HepG2 (cell line): ENCODE results near the gene FOXP3. TPM values are rescaled to one million over a fixed set of nuclear protein-coding genes. Genes with fewer than 3 reads are reported as not detected.

Experiments
- ATAC-seq: fragments of 200-7000 bp; cut with Tn5 transposase; 3 replicates; pipeline ENCODE4 v1.9.1; 2020; ENCODE audit warnings: mild to moderate bottlenecking, moderate library complexity
- BruUV-seq: library from RNA; stranded (reverse); fragments of 400-500 nt; replicated peaks from 2 replicates; lab custom pipeline; 2021; lab: Mats Ljungman, UMichigan
- CTCF ChIA-PET: fragments of 300-600 bp; formaldehyde crosslinking; extraction: SDS; loops from one replicate; lab custom pipeline; 2021; ENCODE audit warnings: low total read pairs, inconsistent platforms, low intra/inter-chr PET ratio; lab: Yijun Ruan, JAX
- POLR2A ChIA-PET: fragments of 350-600 bp; sonication (Branson Sonifier 250); formaldehyde crosslinking; loops from one replicate; lab custom pipeline; 2020; ENCODE audit warnings: antibody characterized with exemption, inconsistent platforms; lab: Yijun Ruan, JAX
- DNase-seq: peaks from one replicate; pipeline ENCODE4 v3.0.0-alpha.2; 2015; ENCODE audit warnings: low spot score
- FAIRE-seq: peaks from 3 replicates; lab custom pipeline; 2011; peaks lifted over from hg19 to GRCh38; lab: Jason Lieb, UNC
- H2AFZ ChIP-seq: one replicate; pipeline ENCODE4 v1.6.1; 2011; ENCODE audit warnings: low read length, inconsistent platforms
- H3K27ac ChIP-seq: fragments of 300-600 bp; 3 replicates; pipeline ENCODE4 v1.8.0; 2011; ENCODE audit warnings: mixed run types, mild to moderate bottlenecking, mixed read lengths, low read length, inconsistent platforms; ENCODE audit not compliant: insufficient read depth; ENCODE audit errors: extremely low read length
- H3K27me3 ChIP-seq, 2 experiments: fragments of 200-600 bp in 1 of 2; 2 replicates in 1 of 2; 3 replicates in 1 of 2; pipeline versions ENCODE4 v1.6.0 to v1.8.0; 2011; ENCODE audit warnings: low read length in 2 of 2, mild to moderate bottlenecking in 2 of 2, moderate library complexity in 2 of 2, inconsistent platforms in 1 of 2; ENCODE audit not compliant: insufficient read depth in 2 of 2, control insufficient read depth in 1 of 2
- H3K36me3 ChIP-seq, 2 experiments: fragments of 200-600 bp in 1 of 2; replicated peaks in 1 of 2; 2 replicates in 1 of 2; 3 replicates in 1 of 2; pipeline versions ENCODE4 v1.5.1 to v1.8.0; 2011; ENCODE audit warnings: low read length in 2 of 2, inconsistent platforms in 1 of 2; ENCODE audit not compliant: insufficient read depth in 2 of 2, control insufficient read depth in 1 of 2
- H3K4me1 ChIP-seq: 2 replicates; pipeline ENCODE4 v1.5.1; 2012; ENCODE audit warnings: low read length, inconsistent platforms; ENCODE audit not compliant: insufficient read depth
- H3K4me2 ChIP-seq: 2 replicates; pipeline ENCODE4 v1.6.0; 2011; ENCODE audit warnings: low read depth, low read length, inconsistent platforms
- H3K4me3 ChIP-seq, 3 experiments: fragments of 200-600 bp in 1 of 3; sonication (generic), shearing (Covaris generic) in 1 of 3; replicated peaks in 1 of 3; 2 replicates each; pipeline ENCODE4 v1.5.1; 2011 to 2016; ENCODE audit warnings: low read length in 3 of 3, inconsistent platforms in 2 of 3, low read depth in 2 of 3, mild to moderate bottlenecking in 2 of 3, control low read depth in 1 of 3, mixed read lengths in 1 of 3; ENCODE audit not compliant: insufficient read depth in 1 of 3
- H3K79me2 ChIP-seq: one replicate; pipeline ENCODE4 v1.6.1; 2011; ENCODE audit warnings: low read length, inconsistent platforms; ENCODE audit not compliant: insufficient read depth
- H3K9ac ChIP-seq: 2 replicates; pipeline ENCODE4 v1.6.0; 2011; ENCODE audit warnings: mild to moderate bottlenecking, low read depth, low read length, inconsistent platforms; ENCODE audit not compliant: insufficient read depth
- H3K9me3 ChIP-seq: 2 replicates; pipeline ENCODE4 v1.5.1; 2012; ENCODE audit warnings: mild to moderate bottlenecking, low read length
- H4K20me1 ChIP-seq: 2 replicates; pipeline ENCODE4 v1.6.0; 2011; ENCODE audit warnings: inconsistent platforms, mild to moderate bottlenecking, low read length, moderate library complexity; ENCODE audit not compliant: insufficient read depth
- AGO2 ChIP-seq: fragments of 200-400 bp; formaldehyde crosslinking; optimal IDR thresholded peaks from 2 replicates; pipeline ENCODE3; 2017; ENCODE audit warnings: mild to moderate bottlenecking, low read depth, low read length, moderate library complexity
- ATF7-NPFF ChIP-seq: sonication (generic); formaldehyde crosslinking; IDR thresholded peaks from 2 replicates; pipeline ENCODE4 v1.8.1; 2023; ENCODE audit warnings: mild to moderate bottlenecking, low read depth, missing genetic modification reagents, moderate library complexity
- HNRNPL ChIP-seq: fragments of 200-400 bp; formaldehyde crosslinking; IDR thresholded peaks from 2 replicates; pipeline ENCODE4 v1.6.1; 2017; ENCODE audit warnings: mild to moderate bottlenecking, low read depth, low read length
- IKZF4 ChIP-seq: sonication (generic); formaldehyde crosslinking; IDR thresholded peaks from 2 replicates; pipeline ENCODE4 v1.5.1; 2020; ENCODE audit warnings: borderline replicate concordance, mild to moderate bottlenecking, low read depth, missing genetic modification reagents; ENCODE audit errors: not compliant biosample characterization
- PRPF4 ChIP-seq: fragments of 200-400 bp; formaldehyde crosslinking; IDR thresholded peaks from 2 replicates; pipeline ENCODE4 v1.6.1; 2016; ENCODE audit warnings: low read length, low read depth; ENCODE audit not compliant: poor library complexity, severe bottlenecking
- RBFOX2 ChIP-seq: fragments of 200-400 bp; formaldehyde crosslinking; IDR thresholded peaks from 2 replicates; pipeline ENCODE4 v1.6.1; 2017; ENCODE audit warnings: low read depth, mild to moderate bottlenecking, low read length
- SMARCC2 ChIP-seq: fragments of 450-650 bp; IDR thresholded peaks from 2 replicates; pipeline ENCODE4 v1.6.1; 2017; ENCODE audit warnings: antibody characterized with exemption, mild to moderate bottlenecking
- ZBTB38 ChIP-seq: sonication (generic); formaldehyde crosslinking; IDR thresholded peaks from 2 replicates; pipeline ENCODE4 v1.5.1; 2020; ENCODE audit warnings: mild to moderate bottlenecking, missing genetic modification reagents
- ZFP37 ChIP-seq: sonication (generic); formaldehyde crosslinking; IDR thresholded peaks from 2 replicates; pipeline ENCODE4 v1.4.0; 2020; ENCODE audit warnings: missing genetic modification reagents, borderline replicate concordance
- ZNF775 ChIP-seq: sonication (generic); formaldehyde crosslinking; IDR thresholded peaks from 2 replicates; pipeline ENCODE4 v1.4.0; 2020; ENCODE audit warnings: missing genetic modification reagents, mild to moderate bottlenecking, moderate library complexity, borderline replicate concordance
- WGBS: methylation state at CpG from one replicate; pipeline ENCODE4 v1.1.6; 2017; ENCODE audit warnings: low lambda C conversion rate; 5-methylcytosine and 5-hydroxymethylcytosine counted together
- in situ Hi-C: cut with HindIII; loops from 2 replicates; pipeline ENCODE4 v1.10.0; 2017; ENCODE audit warnings: low pct_unique_long_range_greater_than_20kb; ENCODE audit not compliant: extremely low pct_ligation_motif_present
- intact Hi-C: fragments of 100-400 bp; cut with micrococcal nuclease; formaldehyde crosslinking; loops from one replicate; pipeline ENCODE4 v1.10.0; 2022; ENCODE audit not compliant: unreplicated experiment
- polyA plus RNA-seq, 8 experiments: library from polyadenylated mRNA; depleted of rRNA in 3 of 8; stranded (reverse) in 7 of 8; unstranded in 1 of 8; fragments of >200 nt; fragmentation: Illumina TruSeq in 4 of 8; extraction: Trizol in 4 of 8; gene quantifications; 2 replicates each; pipeline versions ENCODE4 v1.2.1 to v1.2.3, GENCODE V29; 2011 to 2016; ENCODE audit warnings: low read depth in 4 of 8, missing spikeins in 1 of 8, mixed read lengths in 1 of 8; ENCODE audit not compliant: insufficient read depth in 1 of 8
- total RNA-seq, 5 experiments: library from RNA; depleted of rRNA; stranded (reverse); fragments of >200 nt; fragmentation: Illumina TruSeq; extraction: Trizol; gene quantifications; 2 replicates each; pipeline ENCODE4 v1.2.3, GENCODE V29; 2016; ENCODE audit warnings: low read depth in 1 of 5
- TF ChIP-seq, protein P1 (sequence below): sonication (generic); formaldehyde crosslinking; IDR thresholded peaks from 2 replicates; pipeline ENCODE4 v1.5.1; 2020; ENCODE audit warnings: mild to moderate bottlenecking, missing genetic modification reagents, moderate library complexity
- TF ChIP-seq, protein P2 (sequence below): sonication (generic); IDR thresholded peaks from 2 replicates; pipeline ENCODE4 v1.6.1; 2016; ENCODE audit warnings: low read depth, borderline replicate concordance

Gene FOXP3
- total and polyA plus RNA-seq, 2 of the 13 experiments (the other 11 are each of a cell fraction or from before 2014, with no cell fraction given): 0.04 TPM; not detected in 1

DNA sequence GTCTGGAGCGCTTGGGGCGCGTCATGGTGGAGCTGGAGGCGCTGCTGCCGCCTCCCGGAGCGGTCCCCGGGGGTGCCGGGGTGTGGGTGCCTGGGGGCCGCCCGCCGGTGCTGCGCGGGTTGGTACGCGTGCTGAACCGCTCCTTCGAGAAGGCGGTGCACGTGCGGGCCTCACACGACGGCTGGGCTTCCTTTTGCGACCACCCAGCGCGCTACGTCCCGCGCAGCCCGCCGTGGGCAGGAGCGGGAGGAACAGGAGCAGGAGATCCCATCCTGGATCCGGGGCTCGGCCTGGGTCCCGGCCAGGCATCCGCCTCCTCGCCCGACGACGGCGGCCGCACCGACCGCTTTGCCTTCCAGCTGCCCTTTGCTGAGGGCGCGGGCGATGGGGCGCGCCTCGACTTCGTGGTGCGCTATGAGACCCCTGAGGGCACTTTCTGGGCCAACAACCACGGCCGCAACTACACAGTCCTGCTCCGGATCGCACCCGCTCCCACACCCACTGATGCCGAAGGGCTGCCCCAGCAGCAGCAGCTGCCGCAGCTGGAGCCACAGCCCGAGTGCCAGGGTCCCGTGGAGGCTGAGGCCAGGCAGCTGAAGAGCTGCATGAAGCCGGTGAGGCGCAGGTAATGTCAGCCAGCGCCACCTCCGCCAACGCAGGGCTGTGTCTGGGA, 5.9 kb upstream of the FOXP3 start:
- H3K9ac ChIP-seq: peak overlapping the region; percentile 82
- peaks cover 43% of the 10 kb centered on the region for H3K4me1 ChIP-seq
- H3K27ac ChIP-seq: peak overlapping the region; percentile 65
- H2AFZ ChIP-seq: no peak overlapping the region
- H3K36me3 ChIP-seq: no peaks in the 10 kb centered on the region
- H3K4me2 ChIP-seq: peak overlapping the region; percentile 74
- in situ Hi-C loops (no loop called here), intact Hi-C loops (no loop called here)
- WGBS: 80% methylated on average over 1 of the region's 66 CpGs
- peak overlapping the region; percentile 57 to 82 (median 69) for H3K4me3 ChIP-seq
- FAIRE-seq (no peak), DNase-seq (no peak), ATAC-seq (no peak)
- TF ChIP-seq PRPF4: peak; percentile 41
- no peak for TF ChIP-seq SMARCC2
- TF ChIP-seq, protein P1, sequence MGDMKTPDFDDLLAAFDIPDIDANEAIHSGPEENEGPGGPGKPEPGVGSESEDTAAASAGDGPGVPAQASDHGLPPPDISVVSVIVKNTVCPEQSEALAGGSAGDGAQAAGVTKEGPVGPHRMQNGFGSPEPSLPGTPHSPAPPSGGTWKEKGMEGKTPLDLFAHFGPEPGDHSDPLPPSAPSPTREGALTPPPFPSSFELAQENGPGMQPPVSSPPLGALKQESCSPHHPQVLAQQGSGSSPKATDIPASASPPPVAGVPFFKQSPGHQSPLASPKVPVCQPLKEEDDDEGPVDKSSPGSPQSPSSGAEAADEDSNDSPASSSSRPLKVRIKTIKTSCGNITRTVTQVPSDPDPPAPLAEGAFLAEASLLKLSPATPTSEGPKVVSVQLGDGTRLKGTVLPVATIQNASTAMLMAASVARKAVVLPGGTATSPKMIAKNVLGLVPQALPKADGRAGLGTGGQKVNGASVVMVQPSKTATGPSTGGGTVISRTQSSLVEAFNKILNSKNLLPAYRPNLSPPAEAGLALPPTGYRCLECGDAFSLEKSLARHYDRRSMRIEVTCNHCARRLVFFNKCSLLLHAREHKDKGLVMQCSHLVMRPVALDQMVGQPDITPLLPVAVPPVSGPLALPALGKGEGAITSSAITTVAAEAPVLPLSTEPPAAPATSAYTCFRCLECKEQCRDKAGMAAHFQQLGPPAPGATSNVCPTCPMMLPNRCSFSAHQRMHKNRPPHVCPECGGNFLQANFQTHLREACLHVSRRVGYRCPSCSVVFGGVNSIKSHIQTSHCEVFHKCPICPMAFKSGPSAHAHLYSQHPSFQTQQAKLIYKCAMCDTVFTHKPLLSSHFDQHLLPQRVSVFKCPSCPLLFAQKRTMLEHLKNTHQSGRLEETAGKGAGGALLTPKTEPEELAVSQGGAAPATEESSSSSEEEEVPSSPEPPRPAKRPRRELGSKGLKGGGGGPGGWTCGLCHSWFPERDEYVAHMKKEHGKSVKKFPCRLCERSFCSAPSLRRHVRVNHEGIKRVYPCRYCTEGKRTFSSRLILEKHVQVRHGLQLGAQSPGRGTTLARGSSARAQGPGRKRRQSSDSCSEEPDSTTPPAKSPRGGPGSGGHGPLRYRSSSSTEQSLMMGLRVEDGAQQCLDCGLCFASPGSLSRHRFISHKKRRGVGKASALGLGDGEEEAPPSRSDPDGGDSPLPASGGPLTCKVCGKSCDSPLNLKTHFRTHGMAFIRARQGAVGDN (CRISPR knock-in tag): peak; percentile 81
- no peak for TF ChIP-seq ZFP37
- no peak for TF ChIP-seq HNRNPL
- no peak for TF ChIP-seq ZNF775
- TF ChIP-seq RBFOX2: peak; percentile 79
- peak; percentile 83 for TF ChIP-seq AGO2
- TF ChIP-seq, protein P2, sequence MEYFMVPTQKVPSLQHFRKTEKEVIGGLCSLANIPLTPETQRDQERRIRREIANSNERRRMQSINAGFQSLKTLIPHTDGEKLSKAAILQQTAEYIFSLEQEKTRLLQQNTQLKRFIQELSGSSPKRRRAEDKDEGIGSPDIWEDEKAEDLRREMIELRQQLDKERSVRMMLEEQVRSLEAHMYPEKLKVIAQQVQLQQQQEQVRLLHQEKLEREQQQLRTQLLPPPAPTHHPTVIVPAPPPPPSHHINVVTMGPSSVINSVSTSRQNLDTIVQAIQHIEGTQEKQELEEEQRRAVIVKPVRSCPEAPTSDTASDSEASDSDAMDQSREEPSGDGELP: no peak
- TF ChIP-seq ZBTB38 (CRISPR knock-in tag): peak; percentile 100
- TF ChIP-seq IKZF4 (CRISPR knock-in tag): peak; percentile 34
- peak; percentile 23; the same call in 1 of the 2 replicates for TF ChIP-seq ATF7-NPFF (CRISPR knock-in tag)
- H4K20me1 ChIP-seq: no peaks in the 10 kb centered on the region
- no peaks in the 10 kb centered on the region for H3K9me3 ChIP-seq
- ChIA-PET CTCF (no interaction called here), POLR2A (interaction anchor here (1.0 to 2.2 kb wide), 2 partner anchors 14 to 79 kb away, joined by 4 to 5 read pairs; no protein-coding TSS in a partner anchor)
- no TSS peak for BruUV-seq
- no peaks in the 10 kb centered on the region; a peak in 1 of 5 replicates for H3K27me3 ChIP-seq
- H3K79me2 ChIP-seq: peaks cover 12% of the 10 kb centered on the region
